GM19043 (cell line): ENCODE measurements around the gene TRPC4AP.

Source experiments
- ATAC-seq: cut with Tn5 transposase; IDR thresholded peaks from one replicate; pipeline ENCODE4 v1.9.1; 2021; ENCODE audit warnings: low read depth; ENCODE audit not compliant: unreplicated experiment

The TRPC4AP gene

GRCh38 chr20:35004051-35004725, 88.4 kb downstream of the TRPC4AP start:
- no peak for ATAC-seq

GRCh38 chr20:35003211-35004031, 89.2 kb downstream of the TRPC4AP start:
- ATAC-seq = no peak

- ATAC-seq = no peak
Measured at GRCh38 chr20:35002426-35003210, 90.0 kb downstream of the TRPC4AP start.

- no peak for ATAC-seq
Measured at GRCh38 chr20:35001596-35002362, 90.8 kb downstream of the TRPC4AP start.

GRCh38 chr20:35000922-35001595, 91.5 kb downstream of the TRPC4AP start:
- ATAC-seq = no peak

GRCh38 chr20:35000311-35000921, 92.2 kb downstream of the TRPC4AP start:
- ATAC-seq = no peak

- ATAC-seq = no peak
Measured at GRCh38 chr20:34999782-35000181, 92.8 kb downstream of the TRPC4AP start.

- ATAC-seq = no peak
Measured at GRCh38 chr20:34999021-34999451, 93.6 kb downstream of the TRPC4AP start.

GRCh38 chr20:34998331-34998950, 94.2 kb downstream of the TRPC4AP start:
- no peak for ATAC-seq

GRCh38 chr20:34997774-34998173, 94.8 kb downstream of the TRPC4AP start:
- no peak for ATAC-seq

- ATAC-seq = no peak
Measured at GRCh38 chr20:34997131-34997561, 95.5 kb downstream of the TRPC4AP start.

GRCh38 chr20:34996243-34997028, 96.2 kb downstream of the TRPC4AP start:
- ATAC-seq = no peak

- no peak for ATAC-seq
Measured at GRCh38 chr20:34995696-34996095, 96.9 kb downstream of the TRPC4AP start.

GRCh38 chr20:34995192-34995591, 97.4 kb downstream of the TRPC4AP start:
- ATAC-seq = no peak

- ATAC-seq = no peak
Measured at GRCh38 chr20:34994509-34995131, 98.0 kb downstream of the TRPC4AP start.

GRCh38 chr20:34993941-34994508, 98.6 kb downstream of the TRPC4AP start:
- no peak for ATAC-seq

GRCh38 chr20:34992751-34993417, 99.7 kb downstream of the TRPC4AP start:
- no peak for ATAC-seq
